Stimulated activated CD4-positive, alpha-beta T cell treated with anti-CD3 and anti-CD28 coated beads, Interleukin-1b, Interleukin-23, amount 100 ng/mL, for 1 hour (primary cell): Measurements from ENCODE around the gene OR1M1.
"Not testable (repeated sequence)": the region's sequence is repeated elsewhere in the genome, so short reads cannot be mapped to it uniquely, and the experiment has no call there.

Experiments
- DNase-seq, 2 donors: peaks; one replicate each; pipeline ENCODE4 v3.0.0-alpha.2; 2020; ENCODE audit warnings: low read depth in 2 of 2

The OR1M1 gene, protein sequence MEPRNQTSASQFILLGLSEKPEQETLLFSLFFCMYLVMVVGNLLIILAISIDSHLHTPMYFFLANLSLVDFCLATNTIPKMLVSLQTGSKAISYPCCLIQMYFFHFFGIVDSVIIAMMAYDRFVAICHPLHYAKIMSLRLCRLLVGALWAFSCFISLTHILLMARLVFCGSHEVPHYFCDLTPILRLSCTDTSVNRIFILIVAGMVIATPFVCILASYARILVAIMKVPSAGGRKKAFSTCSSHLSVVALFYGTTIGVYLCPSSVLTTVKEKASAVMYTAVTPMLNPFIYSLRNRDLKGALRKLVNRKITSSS

DNA sequence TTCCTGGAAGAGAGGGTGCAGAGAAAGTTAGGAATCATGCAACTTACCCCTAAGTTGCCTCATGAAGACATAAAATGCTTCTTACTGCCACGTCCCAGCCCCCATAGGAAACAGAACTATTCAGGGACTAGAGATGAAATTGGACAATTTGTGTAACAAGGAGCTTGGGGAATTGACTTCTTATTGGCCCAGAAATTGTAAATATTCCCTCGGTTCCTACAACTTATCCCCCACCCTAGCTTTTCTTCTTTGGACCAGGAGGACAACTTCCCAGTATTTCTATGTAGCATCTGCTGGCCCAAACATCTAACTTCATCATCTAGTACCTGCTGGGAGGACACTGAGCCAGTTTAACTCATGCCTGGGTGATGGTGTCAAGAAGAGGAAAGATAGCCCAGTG is at the start of gene OR1M1:
OR1M1 (plus strand) TSS at position 301 of the 400 bp plus-strand sequence. CDS start 6,184 bp downstream, outside the sequence.
- no peak for DNase-seq

DNA sequence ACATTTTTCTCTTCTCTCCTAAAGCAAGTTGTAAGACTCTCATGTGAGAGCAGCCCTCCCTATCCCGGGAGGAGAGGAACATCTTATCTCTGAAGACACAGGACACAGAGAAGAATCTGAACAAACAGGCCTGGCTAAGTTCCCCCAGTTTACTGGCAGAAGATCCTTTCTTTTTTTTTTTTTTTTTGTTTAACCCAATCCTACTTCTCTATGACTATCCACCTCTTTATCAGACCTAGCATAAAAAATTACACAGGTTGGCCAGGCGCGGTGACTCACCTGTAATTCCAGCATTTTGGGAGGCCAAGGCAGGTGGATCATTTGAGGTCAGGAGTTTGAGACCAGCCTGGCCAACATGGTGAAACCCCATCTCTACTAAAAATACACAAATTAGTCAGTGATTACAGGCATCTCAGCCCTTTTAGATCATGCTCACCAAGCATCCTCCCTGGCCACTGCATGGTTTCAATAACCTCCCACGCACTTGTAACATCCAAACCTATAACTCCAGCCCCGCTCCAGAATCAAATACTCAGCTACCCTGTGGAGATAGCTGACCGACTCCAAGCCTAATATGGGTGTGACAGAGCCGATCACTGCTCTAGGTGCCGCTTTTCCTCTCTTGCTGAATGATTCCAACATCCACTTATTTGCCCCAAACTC is 49.3 kb upstream of the OR1M1 start:
- no peak for DNase-seq

DNA sequence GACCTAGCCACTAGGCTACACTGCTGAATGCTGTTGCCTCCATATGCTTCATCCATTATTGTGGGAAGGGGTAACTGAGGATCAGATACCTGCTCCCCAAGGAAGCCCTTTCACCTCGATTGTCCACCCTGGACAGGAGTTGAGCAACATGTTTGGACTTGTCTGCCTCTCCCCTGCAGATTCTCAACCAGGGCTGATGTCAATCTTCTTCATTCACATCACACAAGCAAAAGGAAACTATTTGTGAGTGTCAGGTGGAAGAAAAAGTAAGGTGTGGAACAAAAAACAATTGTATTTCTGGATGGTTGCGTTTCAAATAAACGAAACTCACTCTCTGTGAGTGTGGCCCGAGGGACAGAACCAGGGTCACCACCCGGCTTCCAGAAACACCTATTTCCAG is 47.1 kb upstream of the OR1M1 start:
- no peak for DNase-seq

DNA sequence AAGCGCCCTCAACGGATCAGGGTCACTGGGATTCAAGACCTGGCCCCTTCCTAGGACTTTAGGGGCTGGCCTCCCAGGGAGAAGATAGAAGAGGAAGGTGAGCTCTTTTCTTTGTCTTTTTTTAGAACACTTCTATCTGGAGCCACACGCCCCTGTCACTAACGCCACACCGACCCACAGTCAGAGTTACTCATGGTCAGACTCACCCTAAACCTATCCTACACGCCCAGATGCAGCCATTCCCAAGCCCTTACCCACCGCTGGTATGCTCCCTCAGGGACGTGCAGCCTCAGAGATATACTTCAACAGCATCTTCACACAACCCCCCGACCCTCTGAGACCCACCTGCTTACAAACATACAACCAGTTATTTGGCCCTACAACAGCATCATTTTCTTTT is 46.7 kb upstream of the OR1M1 start:
- DNase-seq: no peak

DNA sequence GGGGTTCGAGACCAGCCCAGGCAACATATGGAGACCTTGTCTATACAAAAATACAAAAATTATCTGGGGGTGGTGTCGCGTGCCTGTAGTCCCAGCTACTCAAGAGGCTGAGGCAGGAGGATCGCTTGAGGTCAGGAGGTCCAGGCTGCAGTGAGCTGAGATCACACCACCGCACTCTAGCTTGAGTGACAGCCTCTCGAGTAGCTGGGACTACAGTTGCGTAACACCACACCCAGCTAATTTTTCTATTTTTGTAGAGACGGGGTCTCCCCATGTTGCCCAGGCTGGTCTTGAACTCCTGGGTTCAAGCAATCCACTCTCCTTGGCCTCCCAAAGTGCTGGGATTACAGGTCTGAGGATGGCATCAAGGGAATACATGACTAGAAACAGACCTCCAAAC is 45.8 kb upstream of the OR1M1 start:
- no peak for DNase-seq

DNA sequence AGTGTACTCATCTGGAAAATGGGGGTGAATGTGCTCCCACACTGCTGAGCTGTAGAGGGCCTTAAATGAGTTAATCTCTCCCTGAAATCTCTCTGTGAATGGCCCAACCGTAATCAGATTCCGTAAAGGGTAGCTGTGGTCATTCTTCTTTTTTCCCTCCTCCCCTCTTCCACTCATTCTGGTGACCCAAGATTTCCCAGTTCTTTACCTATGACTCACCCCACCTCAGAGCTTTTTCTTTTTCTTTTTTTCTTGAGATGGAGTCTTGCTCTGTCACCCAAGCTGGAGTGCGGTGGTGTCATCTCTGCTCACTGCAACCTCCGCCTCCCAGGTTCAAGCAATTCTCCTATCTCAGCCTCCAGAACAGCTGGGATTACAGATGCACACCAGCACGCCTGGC is 43.3 kb upstream of the OR1M1 start:
- DNase-seq: no peak

DNA sequence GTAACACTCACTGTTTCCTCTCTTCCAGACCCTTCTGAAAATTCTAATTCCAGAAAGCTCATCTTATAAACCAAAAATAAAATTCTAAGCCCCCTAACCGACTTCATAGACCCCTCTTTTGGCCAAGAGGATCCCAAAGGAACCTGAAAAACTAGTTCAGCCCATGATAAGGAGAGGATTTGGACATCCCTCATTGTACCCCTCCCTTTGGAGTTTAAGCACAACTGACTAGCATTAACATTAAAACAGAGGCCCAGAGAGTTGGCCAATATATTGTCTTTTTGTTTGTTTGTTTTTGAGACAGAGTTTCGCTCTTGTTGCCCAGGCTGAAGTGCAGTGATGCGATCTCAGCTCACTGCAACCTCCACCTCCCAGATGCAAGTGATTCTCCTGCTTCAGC is 42.4 kb upstream of the OR1M1 start:
- no peak for DNase-seq

DNA sequence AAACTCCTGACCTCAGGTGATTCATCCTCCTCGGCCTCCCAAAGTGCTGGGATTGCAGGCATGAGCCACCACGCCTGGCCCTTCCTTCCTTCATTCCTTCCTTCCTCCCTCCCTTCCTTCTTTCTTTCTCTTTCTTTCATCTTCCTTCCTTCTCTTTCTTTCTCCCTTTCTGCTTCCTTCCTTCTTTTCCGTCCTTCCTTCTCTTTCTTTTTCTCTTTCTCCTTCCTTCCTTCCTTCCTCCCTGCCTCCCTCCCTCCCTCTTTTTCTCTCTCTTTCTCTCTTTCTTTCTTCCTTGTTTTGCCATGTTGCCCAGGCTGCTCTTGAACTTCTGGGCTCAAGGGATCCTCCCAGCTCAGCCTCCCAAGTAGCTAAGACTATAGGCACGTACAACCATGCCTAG is 40.2 kb upstream of the OR1M1 start:
- no peak for DNase-seq

DNA sequence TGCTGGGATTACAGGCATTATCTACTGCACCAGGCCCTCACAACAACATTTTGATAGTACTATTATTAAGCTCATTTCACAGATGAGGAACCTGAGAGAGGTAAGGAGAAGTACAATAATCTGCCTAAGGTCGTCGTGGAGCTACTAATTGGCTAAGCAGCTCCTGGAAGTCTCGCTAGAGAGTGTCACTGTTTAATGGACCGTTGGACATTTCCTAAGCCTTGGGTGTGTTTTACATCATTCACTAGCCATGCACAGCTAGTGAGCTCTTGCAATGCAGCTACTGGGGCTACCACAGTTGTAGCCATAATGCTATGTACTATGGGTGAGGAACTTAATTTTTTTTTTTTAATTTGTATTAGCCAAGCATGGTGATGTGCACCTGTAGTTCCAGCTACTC is 34.0 kb upstream of the OR1M1 start:
- no peak for DNase-seq

DNA sequence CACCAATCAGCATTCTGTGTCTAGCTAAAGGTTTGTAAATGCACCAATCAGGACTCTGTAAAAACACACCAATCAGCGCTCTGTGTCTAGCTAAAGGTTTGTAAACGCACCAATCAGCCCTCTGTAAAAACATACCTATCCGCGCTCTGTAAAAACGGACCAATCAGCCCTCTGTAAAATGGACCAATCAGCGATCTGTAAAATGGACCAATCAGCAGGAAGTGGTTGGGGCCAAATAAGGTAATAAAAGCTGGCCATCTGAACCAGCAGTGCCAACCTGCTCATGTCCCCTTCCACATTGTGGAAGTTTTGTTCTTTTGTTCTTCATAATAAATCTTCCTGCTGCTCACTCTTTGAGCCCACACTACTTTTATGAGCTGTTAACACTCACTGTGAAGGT is 33.2 kb upstream of the OR1M1 start:
- not testable (repeated sequence) for DNase-seq

DNA sequence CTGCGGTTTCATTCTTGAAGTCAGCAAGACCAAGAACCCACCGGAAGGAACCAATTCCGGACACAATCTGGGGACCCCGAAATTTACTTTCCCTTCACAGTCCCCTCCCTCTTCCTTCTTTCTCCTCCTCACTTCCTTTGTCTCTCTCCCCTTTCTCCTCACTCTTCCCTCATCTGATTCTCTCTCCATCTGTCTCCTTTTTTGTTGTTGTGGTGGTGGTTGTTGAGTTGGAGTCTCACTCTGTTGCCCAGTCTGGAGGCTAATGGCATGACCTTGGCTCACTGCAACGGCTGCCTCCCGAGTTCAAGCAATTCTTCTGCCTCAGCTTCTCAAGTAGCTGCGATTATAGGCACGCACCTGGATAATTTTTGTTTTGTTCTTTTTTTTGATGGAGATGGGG is 32.7 kb upstream of the OR1M1 start:
- DNase-seq: no peak

DNA sequence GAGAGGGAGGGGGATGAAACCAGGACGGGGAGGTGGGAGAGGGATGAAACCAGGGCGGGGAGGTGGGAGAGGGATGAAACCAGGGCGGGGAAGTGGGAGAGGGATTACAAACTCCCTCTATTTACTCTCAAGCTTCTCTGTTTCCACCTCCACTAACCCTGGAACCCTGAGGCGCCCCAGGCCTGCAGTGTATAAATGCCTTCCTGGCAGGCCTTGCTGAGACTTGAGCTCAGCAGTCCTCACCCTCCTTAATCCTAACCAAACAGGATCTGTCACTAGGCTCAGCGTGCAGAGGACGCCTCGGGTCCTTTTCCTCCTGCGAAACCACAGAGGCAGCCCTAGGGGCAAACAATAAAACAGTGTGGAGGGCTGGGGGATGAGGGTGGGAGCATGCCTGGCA is 32.1 kb upstream of the OR1M1 start:
- no peak for DNase-seq

DNA sequence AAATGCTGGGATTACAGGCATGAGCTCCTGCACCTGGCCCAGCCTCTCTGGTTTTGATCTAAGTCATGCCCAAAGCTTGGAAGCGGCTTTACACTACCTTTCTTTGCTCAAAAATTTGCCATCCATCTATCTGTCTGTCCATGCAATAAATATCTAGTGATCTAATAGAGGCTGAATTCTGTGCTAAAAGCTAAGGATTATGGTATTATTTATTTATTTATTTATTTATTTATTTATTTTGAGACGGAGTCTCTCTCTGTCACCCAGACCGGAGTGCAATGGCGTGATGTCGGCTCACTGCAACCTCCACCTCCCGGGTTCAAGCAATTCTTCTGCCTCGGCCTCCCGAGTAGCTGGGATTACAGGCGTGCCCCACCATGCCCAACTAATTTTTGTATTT is 30.7 kb upstream of the OR1M1 start:
- DNase-seq: not testable (repeated sequence)

DNA sequence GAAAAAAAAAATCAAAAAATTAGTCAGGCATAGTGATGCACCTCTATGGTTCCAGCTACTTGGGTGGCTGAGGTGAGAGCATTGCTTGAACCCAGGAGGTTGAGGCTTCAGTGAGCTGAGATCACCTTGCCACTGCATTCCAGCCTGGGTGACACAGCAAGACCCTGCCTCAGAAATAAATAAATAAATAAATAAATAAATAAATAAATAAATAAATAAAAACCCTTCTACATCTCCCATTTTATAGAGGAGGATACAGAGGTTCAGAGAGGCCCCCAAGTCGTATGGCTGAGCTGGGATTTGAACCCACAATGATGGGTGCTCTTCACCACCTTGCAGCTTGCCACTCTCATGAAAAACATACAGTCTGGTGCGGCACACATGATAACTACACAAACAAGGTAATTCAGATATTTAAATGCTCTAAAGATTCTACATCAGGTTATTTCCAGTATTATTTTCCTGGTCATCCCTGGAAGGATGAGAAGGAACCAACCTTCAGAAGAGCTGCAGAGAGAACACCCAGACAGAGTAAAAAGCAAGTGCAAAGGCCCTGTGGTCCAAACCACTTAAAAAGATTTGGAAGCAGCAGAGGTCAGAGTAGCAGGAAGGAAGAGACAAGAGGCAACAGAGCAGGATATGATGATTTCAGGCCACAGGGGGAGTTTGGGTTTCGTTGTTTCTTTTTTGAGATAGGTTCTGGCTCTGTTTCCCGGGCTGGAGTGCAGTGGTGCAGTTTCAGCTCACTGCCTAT is 29.2 kb upstream of the OR1M1 start:
- no peak for DNase-seq

DNA sequence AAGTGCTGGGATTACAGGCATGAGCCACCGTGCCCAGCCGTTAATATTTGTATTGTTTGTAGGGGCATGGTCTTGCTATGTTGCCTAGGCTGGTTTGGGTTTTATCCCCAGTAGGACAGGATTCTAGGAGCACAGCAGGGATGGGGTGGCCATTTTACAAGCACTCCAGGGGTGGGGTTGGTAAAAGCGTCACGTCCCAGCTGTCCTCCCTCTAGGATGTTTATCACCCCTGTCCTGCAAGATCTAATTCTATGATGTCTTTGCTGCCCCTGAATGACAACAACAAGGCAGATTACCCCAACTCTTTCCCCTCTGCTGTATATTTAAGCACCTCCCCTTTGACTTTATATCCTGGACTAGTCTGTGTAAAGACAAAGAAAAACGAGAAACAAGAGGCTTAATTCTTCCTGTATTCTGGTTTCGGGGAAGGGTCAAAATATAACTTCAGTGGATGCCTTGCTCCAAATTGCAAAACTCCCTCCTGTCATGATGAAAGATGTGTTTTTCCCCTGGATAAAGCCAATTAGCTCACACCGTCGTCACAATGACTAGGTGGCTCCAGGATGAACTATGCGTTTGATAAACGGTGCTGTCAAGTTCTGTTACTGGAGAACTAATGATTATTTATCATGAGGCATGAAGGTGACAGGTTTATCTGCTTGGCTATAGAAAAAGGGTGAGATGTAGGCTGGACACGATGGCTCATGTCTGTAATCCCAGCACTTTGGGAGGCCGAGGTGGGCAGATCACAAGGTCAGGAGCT is 27.8 kb upstream of the OR1M1 start:
- DNase-seq: no peak

DNA sequence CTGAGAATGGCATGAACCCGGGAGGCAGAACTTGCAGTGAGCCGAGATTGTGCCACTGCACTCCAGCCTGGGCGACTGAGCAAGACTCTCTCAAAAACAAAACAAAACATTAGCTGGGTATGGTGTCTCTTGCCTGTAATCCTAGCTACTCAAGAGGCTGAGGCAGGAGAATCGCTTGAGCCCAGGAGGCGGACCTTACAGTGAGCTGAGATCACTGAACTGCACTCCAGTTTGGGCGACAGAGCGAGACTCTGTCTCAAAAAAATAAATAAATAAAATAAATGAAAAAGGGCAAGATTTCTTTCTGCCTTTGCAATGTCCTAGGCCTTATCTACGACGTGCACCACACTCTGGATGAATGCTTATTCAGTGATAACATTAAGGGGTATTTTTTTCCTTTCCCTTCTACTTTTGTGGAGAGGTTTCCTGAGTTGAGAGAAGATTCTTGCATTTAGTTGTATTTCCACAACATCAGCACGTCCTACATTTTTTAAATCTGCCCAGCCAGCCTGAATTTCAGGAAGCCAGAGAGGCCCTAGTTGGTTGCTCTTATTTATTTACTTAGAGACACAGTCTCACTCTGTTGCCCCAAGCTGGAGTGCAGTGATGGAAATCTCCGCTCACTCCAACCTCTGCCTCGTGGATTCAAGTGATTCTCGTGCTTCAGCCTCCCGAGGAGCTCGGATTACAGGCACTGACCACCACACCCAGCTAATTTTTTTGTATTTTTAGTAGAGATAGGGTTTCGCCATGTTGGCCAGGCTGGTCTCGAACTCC is 26.1 kb upstream of the OR1M1 start:
- DNase-seq: no peak

DNA sequence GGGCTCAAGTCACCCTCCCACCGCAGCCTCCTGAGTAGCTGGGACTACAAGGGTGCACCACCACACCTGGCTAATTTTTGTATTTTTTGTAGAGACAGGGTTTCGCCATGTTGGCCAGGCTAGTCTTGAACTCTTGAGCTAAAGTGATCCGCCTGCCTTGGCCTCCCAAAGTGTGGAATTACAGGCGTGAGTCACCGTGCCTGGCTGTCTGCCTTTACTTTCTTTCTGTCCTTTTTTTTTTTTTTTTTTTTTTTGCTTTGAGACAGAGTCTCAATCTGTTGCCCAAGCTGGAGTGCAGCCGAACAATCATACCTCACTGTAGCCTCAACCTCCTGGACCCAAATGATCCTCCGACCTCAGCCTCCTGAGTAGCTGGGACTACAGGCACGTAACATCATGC is 25.0 kb upstream of the OR1M1 start:
- no peak for DNase-seq

DNA sequence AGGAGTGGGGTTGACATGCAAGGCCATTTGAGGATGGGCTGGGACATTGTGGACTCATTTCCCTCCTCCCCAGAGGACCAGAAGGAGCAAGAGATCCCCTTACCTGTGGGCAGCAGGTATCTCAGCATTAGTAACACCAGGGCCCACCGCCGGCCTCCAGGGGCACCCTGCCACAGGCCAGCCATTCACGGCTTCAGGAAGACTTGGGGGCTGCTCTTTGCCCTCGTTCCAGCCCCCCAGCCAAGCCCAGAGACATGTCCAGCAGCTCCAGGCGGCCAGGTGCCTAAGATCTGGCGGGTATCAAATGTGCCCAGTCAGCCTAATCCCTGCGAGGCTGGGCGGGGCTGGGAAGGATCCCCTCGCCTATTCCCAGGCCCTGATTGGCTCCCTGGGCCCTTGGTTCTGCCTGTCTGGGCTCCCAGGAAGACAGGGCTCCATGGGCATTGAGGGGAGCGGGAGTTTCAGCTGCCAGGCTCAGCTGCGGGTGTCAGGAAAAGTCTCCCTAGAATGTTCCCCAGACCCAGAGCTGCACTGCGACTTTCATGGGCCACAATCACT is 21.3 kb upstream of the OR1M1 start:
- no peak for DNase-seq

DNA sequence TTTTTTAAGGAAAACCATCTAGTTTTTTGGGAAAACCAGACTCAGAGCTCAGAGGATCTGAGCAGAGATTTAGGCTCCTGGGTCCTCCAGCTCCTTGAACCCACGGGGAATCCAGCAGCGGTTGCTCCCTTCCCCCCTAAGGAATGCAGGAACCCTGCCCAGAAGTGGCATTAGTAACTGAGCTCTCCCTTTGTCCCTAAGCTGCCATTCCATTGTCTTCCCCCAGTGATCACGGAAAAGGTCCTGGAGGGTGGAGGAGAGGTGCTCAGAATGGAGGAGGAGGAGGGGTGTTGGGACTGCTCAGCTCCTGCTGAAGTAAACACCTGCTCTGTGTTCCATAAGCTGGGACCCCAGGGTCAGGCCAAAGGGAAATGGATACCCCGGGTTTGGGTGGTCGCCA is 16.8 kb upstream of the OR1M1 start:
- no peak for DNase-seq

DNA sequence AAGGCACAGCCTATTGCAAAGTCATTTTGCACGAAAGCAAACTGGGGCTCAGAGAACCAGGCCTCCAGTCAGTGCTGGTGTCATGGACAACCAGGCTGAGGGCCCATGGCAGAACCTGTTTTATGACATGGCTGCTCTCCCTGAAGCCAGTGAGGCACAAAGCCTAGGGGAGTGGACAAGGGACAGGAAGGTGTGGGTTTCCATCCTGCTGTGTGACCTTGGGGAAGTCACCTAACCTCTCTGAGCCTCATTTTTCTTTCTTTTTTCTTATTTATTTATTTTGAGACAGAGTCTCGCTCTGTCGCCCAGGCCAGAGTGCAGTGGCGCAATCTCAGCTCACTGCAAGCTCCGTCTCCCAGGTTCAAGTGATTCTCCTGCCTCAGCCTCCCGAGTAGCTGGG is 15.1 kb upstream of the OR1M1 start:
- DNase-seq: not testable (repeated sequence)

DNA sequence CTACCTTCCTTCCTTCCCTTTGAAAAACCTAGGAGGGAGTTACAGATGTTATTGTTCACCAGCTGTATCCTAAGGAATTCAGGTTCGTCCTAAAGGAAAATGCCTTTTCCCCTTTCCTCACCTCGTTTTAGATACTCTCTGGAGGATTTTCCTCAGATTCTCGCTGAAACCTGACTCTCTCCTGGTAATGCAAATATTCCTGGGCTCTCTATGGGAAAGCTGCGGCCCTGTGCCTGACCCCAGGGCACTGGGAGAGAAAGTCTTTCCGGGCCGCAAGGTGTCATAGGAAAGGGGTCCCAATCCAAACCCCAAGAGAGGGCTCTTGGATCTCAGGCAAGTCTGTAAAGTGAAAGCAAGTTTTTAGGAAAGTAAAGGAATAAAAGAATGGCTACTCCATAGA is 13.1 kb upstream of the OR1M1 start:
- DNase-seq: no peak
